GM21786 (cell line): ENCODE results near the gene PLD1.
"Not testable (repeated sequence)": the region's sequence is repeated elsewhere in the genome, so short reads cannot be mapped to it uniquely, and the experiment has no call there.

Experiments
- ATAC-seq: cut with Tn5 transposase; IDR thresholded peaks from one replicate; pipeline ENCODE4 v1.9.1; 2021; ENCODE audit not compliant: unreplicated experiment

Gene PLD1

GRCh38 chr3:171632766-171633165, 177.5 kb downstream of the PLD1 start:
- no peak for ATAC-seq

GRCh38 chr3:171626799-171627198, 183.5 kb downstream of the PLD1 start:
- not testable (repeated sequence) for ATAC-seq

GRCh38 chr3:171622126-171622525, 188.2 kb downstream of the PLD1 start:
- ATAC-seq: no peak

- ATAC-seq: no peak
These were observed 189.4 kb downstream of the PLD1 start for GRCh38 chr3:171620825-171621434.

GRCh38 chr3:171616798-171617197, 193.5 kb downstream of the PLD1 start:
- no peak for ATAC-seq

- ATAC-seq: no peak
These were observed 194.6 kb downstream of the PLD1 start for GRCh38 chr3:171615686-171616085.

- ATAC-seq: no peak
These were observed 195.0 kb downstream of the PLD1 start for GRCh38 chr3:171615281-171615680.

- no peak for ATAC-seq
These were observed 195.9 kb downstream of the PLD1 start for GRCh38 chr3:171614318-171614921.

- ATAC-seq: no peak
These were observed 202.8 kb downstream of the PLD1 start for GRCh38 chr3:171607452-171607851.

GRCh38 chr3:171606151-171606751, 204.0 kb downstream of the PLD1 start:
- ATAC-seq: no peak

GRCh38 chr3:171604370-171604769, 205.9 kb downstream of the PLD1 start:
- ATAC-seq: no peak

GRCh38 chr3:171602072-171602471, 208.2 kb downstream of the PLD1 start:
- ATAC-seq: no peak

- no peak for ATAC-seq
These were observed 210.3 kb downstream of the PLD1 start for GRCh38 chr3:171600030-171600429.

- no peak for ATAC-seq
These were observed 211.3 kb downstream of the PLD1 start for GRCh38 chr3:171598990-171599389.

- no peak for ATAC-seq
These were observed 217.5 kb downstream of the PLD1 start for GRCh38 chr3:171592786-171593185.

- ATAC-seq: no peak
These were observed 219.2 kb downstream of the PLD1 start for GRCh38 chr3:171591070-171591469.

GRCh38 chr3:171586274-171586673, 224.0 kb downstream of the PLD1 start:
- ATAC-seq: no peak

- no peak for ATAC-seq
These were observed 225.2 kb downstream of the PLD1 start for GRCh38 chr3:171585039-171585438.

GRCh38 chr3:171584100-171584499, 226.2 kb downstream of the PLD1 start:
- ATAC-seq: no peak

- no peak for ATAC-seq
These were observed 235.6 kb downstream of the PLD1 start for GRCh38 chr3:171574556-171575240.

GRCh38 chr3:171569571-171570132, 240.6 kb downstream of the PLD1 start:
- ATAC-seq: no peak

GRCh38 chr3:171568766-171569165, 241.5 kb downstream of the PLD1 start:
- ATAC-seq: no peak
